ENCODE measurements around the gene FYTTD1. TPM values are rescaled to one million over a fixed set of nuclear protein-coding genes. Genes with fewer than 3 reads are reported as not detected.
"Not testable (repeated sequence)": the region's sequence is repeated elsewhere in the genome, so short reads cannot be mapped to it uniquely, and the experiment has no call there.

The FYTTD1 gene
- total RNA-seq, 1 experiment from 2014 or later: 75.4 TPM

GRCh38 chr3:197706658-197707057 lies 43.0 kb upstream of the FYTTD1 start:
- Histone ChIP-seq H3K9me2 (ENCODE audit: insufficient read depth) (no peaks in the 10 kb centered on the region), H3K9me3 (ENCODE audit: insufficient read depth, low read depth) (no peaks in the 10 kb centered on the region), H2AFZ (no peak overlapping the region), H3K79me2 (ENCODE audit: low read depth) (peaks cover 16% of the 10 kb centered on the region; the same call in 1 of the 2 replicates), H3K4me2 (no peak overlapping the region), H3K36me3 (ENCODE audit: low read depth) (no peaks in the 10 kb centered on the region), H3K4me1 (replicated peaks; ENCODE audit: insufficient read depth) (peaks cover 10% of the 10 kb centered on the region), H3F3A (ENCODE audit: insufficient read depth, low read depth) (peaks cover 14% of the 10 kb centered on the region), H3K27ac (no peak overlapping the region), H3K27me3 (ENCODE audit: insufficient read depth, low read depth) (no peaks in the 10 kb centered on the region), H3K4me3 (no peak overlapping the region), H4K20me1 (ENCODE audit: insufficient read depth) (no peaks in the 10 kb centered on the region)
- intact Hi-C loops (cut with micrococcal nuclease; ENCODE audit: unreplicated experiment): no loop called here
- no TSS peak for BruUV-seq (replicated peaks)
- TF ChIP-seq CTCF (conservative IDR thresholded peaks at IDR 0.05) (no peak), EZH2 (IDR thresholded peaks at IDR 0.05; ENCODE audit: low read depth) (no peak)
- no peak for DNase-seq
- ChIA-PET CTCF (no interaction called here), POLR2A (ENCODE audit: unreplicated experiment) (no interaction called here)

GRCh38 chr3:197709135-197709534 lies 40.5 kb upstream of the FYTTD1 start:
- TF ChIP-seq EZH2 (IDR thresholded peaks at IDR 0.05; ENCODE audit: low read depth) (no peak), CTCF (conservative IDR thresholded peaks at IDR 0.05) (no peak)
- Histone ChIP-seq H3K9me2 (ENCODE audit: insufficient read depth) (no peaks in the 10 kb centered on the region), H2AFZ (no peak overlapping the region), H3K4me1 (replicated peaks; ENCODE audit: insufficient read depth) (peaks cover 32% of the 10 kb centered on the region), H3K27me3 (ENCODE audit: insufficient read depth, low read depth) (no peaks in the 10 kb centered on the region), H3K79me2 (ENCODE audit: low read depth) (peaks cover 20% of the 10 kb centered on the region; the same call in 1 of the 2 replicates), H3F3A (ENCODE audit: insufficient read depth, low read depth) (peaks cover 38% of the 10 kb centered on the region), H3K27ac (no peak overlapping the region), H4K20me1 (ENCODE audit: insufficient read depth) (no peaks in the 10 kb centered on the region), H3K4me2 (no peak overlapping the region), H3K4me3 (no peak overlapping the region), H3K9me3 (ENCODE audit: insufficient read depth, low read depth) (no peaks in the 10 kb centered on the region), H3K36me3 (ENCODE audit: low read depth) (no peaks in the 10 kb centered on the region)
- DNase-seq: no peak
- intact Hi-C loops (cut with micrococcal nuclease; ENCODE audit: unreplicated experiment): no loop called here
- no TSS peak for BruUV-seq (replicated peaks)
- ChIA-PET POLR2A (ENCODE audit: unreplicated experiment) (no interaction called here), CTCF (interaction anchor here (0.6 kb wide), 1 partner anchor 24 kb away, joined by 3 read pairs; no protein-coding TSS in a partner anchor)

- peaks cover 27% of the 10 kb centered on the region for H3K79me2 ChIP-seq (ENCODE audit: low read depth)
- H3K9me3 ChIP-seq (ENCODE audit: insufficient read depth, low read depth); H3K27me3 ChIP-seq (ENCODE audit: insufficient read depth, low read depth); intact Hi-C loops (cut with micrococcal nuclease; ENCODE audit: unreplicated experiment); H2AFZ ChIP-seq; H3K4me2 ChIP-seq; H3K9me2 ChIP-seq (ENCODE audit: insufficient read depth); H3K4me3 ChIP-seq; H3K36me3 ChIP-seq (ENCODE audit: low read depth); CTCF ChIA-PET; BruUV-seq (replicated peaks); H4K20me1 ChIP-seq (ENCODE audit: insufficient read depth): not testable (repeated sequence)
- H3K27ac ChIP-seq: peak overlapping the region; percentile 98
- H3F3A ChIP-seq (ENCODE audit: insufficient read depth, low read depth): peaks cover 47% of the 10 kb centered on the region
- POLR2A ChIA-PET (ENCODE audit: unreplicated experiment): interaction anchor here (0.6 kb wide), 1 partner anchor 836 kb away, joined by 3 read pairs; no protein-coding TSS in a partner anchor
- peaks cover 38% of the 10 kb centered on the region for H3K4me1 ChIP-seq (replicated peaks; ENCODE audit: insufficient read depth)
- peak in 1 of 2 experiments; percentile 62 for DNase-seq
Measured at GRCh38 chr3:197710965-197711364, 38.7 kb upstream of the FYTTD1 start.
